GM12873 (cell line): ENCODE results near the gene PCGF3.

ENCODE experiments used
- TF ChIP-seq, protein P1 (sequence below): IDR thresholded peaks from 2 replicates; pipeline ENCODE4 v1.5.1; 2012; ENCODE audit warnings: low read depth, mild to moderate bottlenecking, moderate library complexity, low read length, control low read depth; ENCODE audit not compliant: insufficient read depth; ENCODE audit errors: missing control alignments

PCGF3 gene, protein sequence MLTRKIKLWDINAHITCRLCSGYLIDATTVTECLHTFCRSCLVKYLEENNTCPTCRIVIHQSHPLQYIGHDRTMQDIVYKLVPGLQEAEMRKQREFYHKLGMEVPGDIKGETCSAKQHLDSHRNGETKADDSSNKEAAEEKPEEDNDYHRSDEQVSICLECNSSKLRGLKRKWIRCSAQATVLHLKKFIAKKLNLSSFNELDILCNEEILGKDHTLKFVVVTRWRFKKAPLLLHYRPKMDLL

DNA sequence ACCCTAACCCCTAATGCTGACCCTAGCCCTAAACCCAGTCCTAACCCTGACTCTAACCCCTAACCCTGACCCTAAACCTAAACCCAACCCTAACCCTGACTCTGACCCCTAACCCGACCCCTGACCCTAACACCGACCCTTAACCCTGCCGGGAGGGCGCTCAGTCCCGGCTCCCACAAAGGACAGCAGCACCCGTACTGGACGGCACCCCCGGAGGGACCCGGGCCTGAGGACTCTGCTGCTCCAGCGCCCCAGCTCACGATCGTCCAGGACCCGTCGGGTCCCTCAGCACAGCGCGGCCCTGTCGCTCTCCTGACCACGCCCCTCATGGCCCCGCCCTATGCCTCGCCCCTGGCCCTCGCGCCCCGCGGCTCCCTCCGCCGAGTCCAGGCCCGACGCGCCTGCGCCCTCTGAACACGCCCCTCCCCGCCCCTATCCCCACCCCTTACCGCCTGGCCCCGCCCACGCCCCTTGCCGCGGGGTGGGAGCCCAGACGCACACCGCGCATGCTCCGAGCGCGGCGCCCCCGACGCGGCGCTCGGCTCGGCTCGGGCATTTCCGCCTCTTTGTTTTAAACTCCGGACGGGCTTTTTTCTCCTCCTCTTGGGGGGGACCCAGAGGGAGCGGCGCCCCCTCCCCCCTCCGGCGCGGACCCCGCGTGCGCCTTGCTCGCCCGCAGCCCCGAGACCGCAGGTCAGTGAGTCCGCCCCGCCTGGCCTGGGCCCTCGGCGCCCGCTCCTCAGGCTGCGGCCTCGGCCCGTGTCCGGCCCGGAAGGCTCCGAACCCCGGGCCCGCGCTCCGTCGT lies at the start of gene PCGF3:
TSS of gene PCGF3 (plus strand) at position 555 of the 805 bp plus-strand sequence. CDS start 27,849 bp downstream, outside the sequence.
- TF ChIP-seq, protein P1, sequence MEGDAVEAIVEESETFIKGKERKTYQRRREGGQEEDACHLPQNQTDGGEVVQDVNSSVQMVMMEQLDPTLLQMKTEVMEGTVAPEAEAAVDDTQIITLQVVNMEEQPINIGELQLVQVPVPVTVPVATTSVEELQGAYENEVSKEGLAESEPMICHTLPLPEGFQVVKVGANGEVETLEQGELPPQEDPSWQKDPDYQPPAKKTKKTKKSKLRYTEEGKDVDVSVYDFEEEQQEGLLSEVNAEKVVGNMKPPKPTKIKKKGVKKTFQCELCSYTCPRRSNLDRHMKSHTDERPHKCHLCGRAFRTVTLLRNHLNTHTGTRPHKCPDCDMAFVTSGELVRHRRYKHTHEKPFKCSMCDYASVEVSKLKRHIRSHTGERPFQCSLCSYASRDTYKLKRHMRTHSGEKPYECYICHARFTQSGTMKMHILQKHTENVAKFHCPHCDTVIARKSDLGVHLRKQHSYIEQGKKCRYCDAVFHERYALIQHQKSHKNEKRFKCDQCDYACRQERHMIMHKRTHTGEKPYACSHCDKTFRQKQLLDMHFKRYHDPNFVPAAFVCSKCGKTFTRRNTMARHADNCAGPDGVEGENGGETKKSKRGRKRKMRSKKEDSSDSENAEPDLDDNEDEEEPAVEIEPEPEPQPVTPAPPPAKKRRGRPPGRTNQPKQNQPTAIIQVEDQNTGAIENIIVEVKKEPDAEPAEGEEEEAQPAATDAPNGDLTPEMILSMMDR = no peak

DNA sequence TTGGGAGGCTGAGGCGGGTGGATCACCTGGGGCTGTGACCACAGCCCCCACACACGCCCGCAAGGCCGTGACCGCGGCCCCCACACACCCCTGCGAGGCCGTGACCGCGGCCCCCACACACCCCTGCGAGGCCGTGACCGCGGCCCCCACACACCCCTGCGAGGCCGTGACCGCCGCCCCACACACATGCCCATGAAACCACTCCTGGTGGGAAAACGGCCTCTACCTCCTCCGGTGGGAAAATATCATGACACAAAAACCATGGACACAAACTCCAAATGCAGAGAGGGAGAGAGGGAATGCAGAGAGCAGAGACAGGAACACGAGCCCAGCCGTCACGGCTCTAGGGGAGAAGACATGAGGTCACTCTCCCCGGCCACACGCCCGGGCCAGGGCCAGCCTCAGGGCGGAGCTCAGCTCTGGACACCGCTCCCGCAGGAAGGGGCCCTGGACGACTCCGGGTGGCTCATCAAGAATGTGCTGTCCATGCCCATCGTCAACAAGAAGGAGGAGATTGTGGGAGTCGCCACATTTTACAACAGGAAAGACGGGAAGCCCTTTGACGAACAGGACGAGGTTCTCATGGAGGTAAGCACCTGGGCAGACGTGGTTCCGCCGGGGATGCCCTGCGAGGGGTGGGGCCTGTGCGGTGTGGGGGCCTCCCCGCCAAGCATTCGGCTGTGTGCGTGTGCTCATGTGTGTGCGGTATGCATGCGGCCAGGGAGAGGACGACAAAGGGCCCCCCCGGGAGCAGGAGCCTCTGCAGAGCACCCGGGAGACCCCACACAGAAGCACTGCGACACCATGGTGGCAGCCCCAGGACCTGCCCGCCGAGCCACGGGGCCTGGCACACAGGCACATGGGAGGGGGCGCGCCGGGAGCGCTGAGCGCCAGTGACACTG lies 48.9 kb upstream of the PCGF3 start:
- TF ChIP-seq, protein P1 = no peak

DNA sequence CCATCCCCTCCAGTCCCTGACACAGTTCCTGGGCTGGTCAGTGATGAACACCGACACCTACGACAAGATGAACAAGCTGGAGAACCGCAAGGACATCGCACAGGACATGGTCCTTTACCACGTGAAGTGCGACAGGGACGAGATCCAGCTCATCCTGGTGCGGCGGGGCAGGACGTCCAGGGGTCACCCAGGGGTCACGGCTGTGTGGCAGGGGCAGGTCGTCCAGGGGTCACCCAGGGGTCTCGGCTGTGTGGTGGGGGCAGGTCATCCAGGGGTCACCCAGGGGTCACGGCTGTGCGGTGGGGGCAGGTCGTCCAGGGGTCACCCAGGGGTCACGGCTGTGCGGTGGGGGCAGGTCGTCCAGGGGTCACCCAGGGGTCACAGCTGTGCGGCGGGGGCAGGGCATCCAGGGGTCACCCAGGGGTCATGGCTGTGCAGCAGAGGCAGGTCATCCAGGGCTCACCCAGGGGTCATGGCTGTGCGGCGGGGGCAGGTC lies 48.2 kb upstream of the PCGF3 start:
- TF ChIP-seq, protein P1 = no peak

DNA sequence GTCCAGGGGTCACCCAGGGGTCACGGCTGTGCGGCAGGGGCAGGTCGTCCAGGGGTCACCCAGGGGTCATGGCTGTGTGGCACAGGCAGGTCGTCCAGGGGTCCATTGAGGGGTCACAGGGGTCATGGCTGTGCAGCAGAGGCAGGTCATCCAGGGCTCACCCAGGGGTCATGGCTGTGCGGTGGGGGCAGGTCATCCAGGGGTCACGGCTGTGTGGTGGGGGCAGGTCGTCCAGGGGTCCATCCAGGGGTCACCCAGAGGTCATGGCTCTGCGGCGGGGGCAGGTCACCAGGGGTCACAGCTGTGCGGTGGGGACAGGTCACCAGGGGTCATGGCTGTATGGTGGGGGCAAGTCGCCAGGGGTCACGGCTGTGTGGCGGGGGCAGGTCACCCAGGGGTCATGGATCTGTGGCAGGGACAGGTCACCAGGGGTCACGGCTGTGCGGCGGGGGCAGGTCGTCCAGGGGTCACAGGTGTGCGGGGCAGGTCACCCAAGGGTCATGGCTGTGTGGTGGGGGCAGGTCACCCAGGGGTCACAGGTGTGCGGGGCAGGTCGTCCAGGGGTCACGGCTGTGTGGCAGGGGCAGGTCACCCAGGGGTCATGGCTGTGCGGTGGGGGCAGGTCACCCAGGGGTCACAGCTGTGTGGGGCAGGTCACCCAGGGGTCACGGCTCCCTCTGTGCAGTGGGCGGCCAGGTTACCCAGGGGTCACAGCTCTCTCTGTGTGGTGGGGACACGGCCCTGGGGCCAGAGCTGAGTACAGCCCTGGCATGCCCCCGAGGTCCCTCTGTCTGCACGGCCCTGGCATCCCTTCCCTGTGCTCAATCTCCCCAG lies 47.6 kb upstream of the PCGF3 start:
- TF ChIP-seq, protein P1 = no peak

DNA sequence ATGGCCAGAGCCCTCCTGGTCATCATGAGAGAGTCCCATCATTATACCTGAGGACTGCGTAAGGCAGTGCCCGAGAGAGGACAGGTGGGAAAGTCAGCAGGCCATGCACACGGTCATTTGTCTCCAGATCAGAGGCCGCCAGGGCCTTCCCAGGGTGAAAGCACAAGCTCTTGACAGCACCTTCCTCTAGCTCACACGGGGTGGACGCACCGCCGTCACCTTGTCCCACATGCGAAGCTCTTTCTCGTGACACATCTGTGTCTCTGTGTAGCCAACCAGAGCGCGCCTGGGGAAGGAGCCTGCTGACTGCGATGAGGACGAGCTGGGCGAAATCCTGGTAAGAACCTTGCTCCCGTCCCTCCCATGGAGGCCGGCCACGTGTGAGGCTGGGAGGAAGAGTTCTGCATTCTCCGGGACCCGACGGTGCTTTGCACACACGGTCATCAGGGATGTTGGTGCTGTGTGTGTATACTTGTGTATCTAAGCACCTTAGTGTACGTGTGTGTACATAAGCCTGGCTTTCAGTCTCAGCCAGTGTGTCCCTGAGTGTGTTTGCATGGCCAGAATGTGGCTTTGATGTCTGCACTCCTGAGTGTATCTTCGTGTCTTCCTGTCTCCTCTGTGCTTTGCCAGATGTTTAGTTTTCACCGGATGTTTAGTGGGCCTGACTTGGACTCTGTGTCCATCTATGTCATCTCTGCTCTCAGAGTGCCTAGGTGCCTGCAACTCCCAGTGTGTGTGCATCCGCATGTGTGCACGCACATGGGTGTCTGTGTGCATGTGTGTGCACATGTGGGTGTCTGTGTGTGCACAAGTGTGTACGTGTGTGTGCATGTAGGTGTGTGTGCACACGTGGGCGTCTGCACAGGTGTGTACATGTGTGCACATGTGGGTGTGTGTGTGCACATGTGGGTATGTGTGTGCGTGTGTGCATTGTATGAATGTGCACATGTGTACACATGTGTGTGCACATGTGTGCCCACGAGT lies 46.7 kb upstream of the PCGF3 start:
- TF ChIP-seq, protein P1 = no peak

DNA sequence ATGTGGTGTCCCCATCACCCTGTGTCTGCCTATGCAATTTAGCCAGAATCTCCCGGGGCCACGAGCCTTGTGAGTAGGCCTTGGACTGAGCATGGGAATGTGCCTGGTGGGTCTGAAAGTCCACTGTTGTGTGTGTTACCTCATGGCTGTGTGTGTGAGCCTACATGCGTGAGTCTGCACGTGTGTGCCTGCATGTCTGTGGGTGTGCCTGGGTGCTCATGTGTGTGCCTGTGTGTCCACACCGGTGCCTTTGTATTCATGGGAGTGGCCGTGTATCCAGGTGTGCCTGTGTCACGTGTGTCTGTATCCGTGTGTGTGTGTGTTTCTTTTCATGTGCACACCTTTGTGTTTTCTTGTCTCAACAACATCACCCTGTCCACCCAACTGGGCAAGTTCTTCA lies 45.8 kb upstream of the PCGF3 start:
- TF ChIP-seq, protein P1 = no peak
